ENCODE measurements around the gene SOX15.
"Not testable (repeated sequence)": the region's sequence is repeated elsewhere in the genome, so short reads cannot be mapped to it uniquely, and the experiment has no call there.

SOX15 gene

DNA sequence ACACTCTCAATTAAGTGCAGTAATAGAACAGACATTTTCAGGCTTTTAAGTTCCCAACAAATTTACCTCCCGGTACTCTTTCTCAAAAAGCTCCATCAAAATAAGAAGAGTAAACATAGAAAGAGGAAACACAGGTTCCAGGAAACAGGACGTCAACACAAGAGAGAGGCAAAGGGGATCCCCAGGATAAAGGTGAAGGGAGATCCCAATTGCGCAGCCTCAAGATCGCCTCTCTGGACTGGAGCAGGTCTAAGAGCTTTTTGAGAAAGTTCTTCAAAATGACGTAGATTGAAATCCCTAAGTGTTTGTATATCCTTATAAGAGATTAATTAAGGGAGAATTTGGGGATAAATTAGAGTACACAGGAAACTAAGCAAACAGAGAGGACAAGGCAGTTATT lies 28.7 kb upstream of the SOX15 start:
- no peaks in the 10 kb centered on the region for H3K9me3 ChIP-seq (ENCODE audit: control insufficient read depth, insufficient read depth, low read length)
- no peaks in the 10 kb centered on the region for H3K36me3 ChIP-seq (ENCODE audit: insufficient read depth, low read length)
- no peaks in the 10 kb centered on the region; the same call in 1 of the 2 replicates for H3K4me1 ChIP-seq (ENCODE audit: insufficient read depth, low read length)
- no peak overlapping the region for H3K9ac ChIP-seq (ENCODE audit: low read depth, low read length)

DNA sequence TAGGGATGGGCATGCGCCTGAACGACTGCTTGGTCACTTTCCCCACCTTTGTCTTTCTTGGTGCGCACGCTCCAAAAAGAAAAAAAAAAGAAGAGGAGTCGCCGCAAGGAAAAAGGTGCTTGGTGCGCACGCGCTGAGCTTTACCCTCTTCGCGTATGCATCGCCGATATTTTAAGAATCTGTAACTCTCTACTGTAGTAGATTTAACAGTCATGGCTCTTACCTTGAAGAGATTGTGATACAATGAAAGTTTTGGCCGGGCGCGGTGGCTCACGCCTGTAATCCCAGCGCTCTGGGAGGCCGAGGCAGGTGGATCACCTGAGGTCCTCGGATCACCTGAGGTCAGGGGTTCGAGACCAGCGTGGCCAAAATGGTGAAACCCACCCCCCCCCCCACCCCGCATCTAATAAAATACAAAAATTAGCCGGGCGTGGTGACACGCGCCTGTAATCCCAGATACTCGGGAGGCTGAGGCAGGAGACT lies 25.4 kb upstream of the SOX15 start:
- Histone ChIP-seq H3K4me1 (ENCODE audit: insufficient read depth, low read length) (no peaks in the 10 kb centered on the region; the same call in 1 of the 2 replicates), H3K9ac (ENCODE audit: low read depth, low read length) (peak overlapping the region; percentile 42; the same call in 1 of the 2 replicates), H3K36me3 (ENCODE audit: insufficient read depth, low read length) (no peaks in the 10 kb centered on the region), H3K9me3 (ENCODE audit: control insufficient read depth, insufficient read depth, low read length) (no peaks in the 10 kb centered on the region)

GRCh38 chr17:7614425-7615264 lies 24.8 kb upstream of the SOX15 start, which contains the start of gene FXR2:
TSS of gene FXR2 (minus strand) at chr17:7614897. CDS start at chr17:7614532, 365 bp downstream.
- Histone ChIP-seq H3K9me3 (ENCODE audit: control insufficient read depth, insufficient read depth, low read length) (no peaks in the 10 kb centered on the region), H3K9ac (ENCODE audit: low read depth, low read length) (peak within 1 kb of the TSS; percentile 84)

DNA sequence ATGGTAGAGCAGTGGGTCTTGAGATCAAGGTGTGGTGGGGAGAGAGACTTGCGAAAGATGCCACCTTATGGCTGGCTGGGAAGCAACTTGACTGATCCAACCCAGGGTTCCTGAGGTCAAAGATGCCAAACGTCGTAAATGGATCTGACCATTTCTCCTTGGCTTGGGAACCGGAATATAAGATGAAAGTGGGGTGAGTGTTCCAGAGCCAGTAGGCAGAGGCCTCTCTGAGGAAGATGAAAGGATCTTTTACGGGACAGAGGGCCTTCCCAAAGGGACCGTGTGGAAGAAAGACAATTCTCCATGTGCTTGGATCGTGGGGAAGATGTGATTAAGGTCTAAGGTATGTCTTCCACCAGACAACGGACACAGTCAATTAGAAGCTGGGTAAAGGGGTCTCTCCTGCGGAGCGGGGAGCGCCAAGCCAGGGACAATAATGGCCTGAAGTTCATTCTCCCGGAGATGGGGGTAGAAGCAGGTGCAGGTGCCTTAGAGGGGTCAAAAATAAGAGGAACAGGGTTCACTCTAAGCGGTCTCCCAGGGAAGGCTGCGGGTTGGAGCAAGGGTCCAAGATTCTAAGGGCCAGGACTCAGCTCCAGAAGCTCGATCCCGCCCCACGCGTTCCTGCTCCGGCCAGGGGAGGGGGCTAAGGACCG lies 24.0 kb upstream of the SOX15 start:
- H3K4me1 ChIP-seq (ENCODE audit: insufficient read depth, low read length): no peaks in the 10 kb centered on the region; the same call in 1 of the 2 replicates
- H3K9ac ChIP-seq (ENCODE audit: low read depth, low read length): peak overlapping the region; percentile 84

More at GRCh38 chr17:7614425-7615264, 24.8 kb upstream of the SOX15 start, which contains the start of gene FXR2:
- Histone ChIP-seq H3K4me1 (ENCODE audit: insufficient read depth, low read length) (no peaks in the 10 kb centered on the region; the same call in 1 of the 2 replicates), H3K36me3 (ENCODE audit: insufficient read depth, low read length) (no peaks in the 10 kb centered on the region)

GRCh38 chr17:7612294-7612640 lies 22.4 kb upstream of the SOX15 start:
- H3K36me3 ChIP-seq (ENCODE audit: insufficient read depth, low read length): no peaks in the 10 kb centered on the region

More for the DNA sequence above, 24.0 kb upstream of the SOX15 start:
- Histone ChIP-seq H3K9me3 (ENCODE audit: control insufficient read depth, insufficient read depth, low read length) (no peaks in the 10 kb centered on the region), H3K36me3 (ENCODE audit: insufficient read depth, low read length) (no peaks in the 10 kb centered on the region)

GRCh38 chr17:7611635-7612293 lies 21.9 kb upstream of the SOX15 start:
- Histone ChIP-seq H3K4me1 (ENCODE audit: insufficient read depth, low read length) (no peaks in the 10 kb centered on the region; the same call in 1 of the 2 replicates), H3K36me3 (ENCODE audit: insufficient read depth, low read length) (no peaks in the 10 kb centered on the region), H3K9me3 (ENCODE audit: control insufficient read depth, insufficient read depth, low read length) (no peaks in the 10 kb centered on the region), H3K9ac (ENCODE audit: low read depth, low read length) (no peak overlapping the region)

More at GRCh38 chr17:7612294-7612640, 22.4 kb upstream of the SOX15 start:
- no peak overlapping the region for H3K9ac ChIP-seq (ENCODE audit: low read depth, low read length)
- no peaks in the 10 kb centered on the region for H3K9me3 ChIP-seq (ENCODE audit: control insufficient read depth, insufficient read depth, low read length)
- no peaks in the 10 kb centered on the region; the same call in 1 of the 2 replicates for H3K4me1 ChIP-seq (ENCODE audit: insufficient read depth, low read length)

GRCh38 chr17:7610641-7611040 lies 20.7 kb upstream of the SOX15 start:
- Histone ChIP-seq H3K4me1 (ENCODE audit: insufficient read depth, low read length) (no peaks in the 10 kb centered on the region; the same call in 1 of the 2 replicates), H3K9me3 (ENCODE audit: control insufficient read depth, insufficient read depth, low read length) (no peaks in the 10 kb centered on the region), H3K36me3 (ENCODE audit: insufficient read depth, low read length) (no peaks in the 10 kb centered on the region), H3K9ac (ENCODE audit: low read depth, low read length) (no peak overlapping the region)

- H3K36me3 ChIP-seq (ENCODE audit: insufficient read depth, low read length): no peaks in the 10 kb centered on the region; the same call in none of the 2 replicates
- H3K9ac ChIP-seq (ENCODE audit: low read depth, low read length): no peak overlapping the region
- H3K9me3 ChIP-seq (ENCODE audit: control insufficient read depth, insufficient read depth, low read length): no peaks in the 10 kb centered on the region
- H3K4me1 ChIP-seq (ENCODE audit: insufficient read depth, low read length): no peaks in the 10 kb centered on the region
Observed at GRCh38 chr17:7606280-7606679, 16.4 kb upstream of the SOX15 start.

DNA sequence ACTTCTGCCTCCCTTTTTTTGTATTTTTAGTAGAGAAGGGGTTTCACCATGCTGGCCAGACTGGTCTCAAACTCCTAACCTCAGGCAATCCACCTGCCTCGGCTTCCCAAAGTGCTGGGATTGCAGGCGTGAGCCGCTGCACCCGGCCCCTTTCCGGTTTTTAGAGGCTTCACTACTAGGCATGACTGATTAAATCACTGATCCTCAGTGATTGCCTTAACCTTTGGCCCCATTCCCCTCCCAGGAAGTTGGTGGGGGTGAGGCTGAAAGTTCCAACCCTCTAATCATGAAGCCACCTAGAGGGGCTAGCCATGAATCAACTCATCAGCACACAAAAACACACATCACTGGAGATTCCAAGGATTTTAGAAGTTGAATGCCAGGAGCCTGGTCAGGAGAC lies 7.7 kb upstream of the SOX15 start:
- not testable (repeated sequence) for H3K36me3 ChIP-seq (ENCODE audit: insufficient read depth, low read length); H3K4me1 ChIP-seq (ENCODE audit: insufficient read depth, low read length); H3K9me3 ChIP-seq (ENCODE audit: control insufficient read depth, insufficient read depth, low read length); H3K9ac ChIP-seq (ENCODE audit: low read depth, low read length)

- no peak overlapping the region for H3K9ac ChIP-seq (ENCODE audit: low read depth, low read length)
- peaks cover 9% of the 10 kb centered on the region for H3K36me3 ChIP-seq (ENCODE audit: insufficient read depth, low read length)
- H3K4me1 ChIP-seq (ENCODE audit: insufficient read depth, low read length): peaks cover 14% of the 10 kb centered on the region; the same call in 1 of the 2 replicates
- H3K9me3 ChIP-seq (ENCODE audit: control insufficient read depth, insufficient read depth, low read length): no peaks in the 10 kb centered on the region
Observed at GRCh38 chr17:7593296-7593695, 3.4 kb upstream of the SOX15 start.

GRCh38 chr17:7592422-7593021 lies 2.6 kb upstream of the SOX15 start:
- Histone ChIP-seq H3K36me3 (ENCODE audit: insufficient read depth, low read length) (peaks cover 9% of the 10 kb centered on the region), H3K9me3 (ENCODE audit: control insufficient read depth, insufficient read depth, low read length) (no peaks in the 10 kb centered on the region), H3K4me1 (ENCODE audit: insufficient read depth, low read length) (peaks cover 17% of the 10 kb centered on the region; the same call in 1 of the 2 replicates)

GRCh38 chr17:7591596-7591995 lies 1.7 kb upstream of the SOX15 start:
- Histone ChIP-seq H3K4me1 (ENCODE audit: insufficient read depth, low read length) (peaks cover 23% of the 10 kb centered on the region; the same call in 1 of the 2 replicates), H3K36me3 (ENCODE audit: insufficient read depth, low read length) (peaks cover 9% of the 10 kb centered on the region), H3K9ac (ENCODE audit: low read depth, low read length) (no peak overlapping the region), H3K9me3 (ENCODE audit: control insufficient read depth, insufficient read depth, low read length) (no peaks in the 10 kb centered on the region)

More at GRCh38 chr17:7592422-7593021, 2.6 kb upstream of the SOX15 start:
- H3K9ac ChIP-seq (ENCODE audit: low read depth, low read length): no peak overlapping the region

- Histone ChIP-seq H3K9me3 (ENCODE audit: control insufficient read depth, insufficient read depth, low read length) (no peaks in the 10 kb centered on the region), H3K4me1 (ENCODE audit: insufficient read depth, low read length) (peaks cover 23% of the 10 kb centered on the region; the same call in 1 of the 2 replicates), H3K9ac (ENCODE audit: low read depth, low read length) (peak overlapping the region; percentile 26), H3K36me3 (ENCODE audit: insufficient read depth, low read length) (peaks cover 9% of the 10 kb centered on the region)
Observed at GRCh38 chr17:7590743-7591142, 849 bp upstream of the SOX15 start.

All from ES-I3 (cell line).